Smooth muscle cell of the brain vasculature (primary cell): ENCODE results near the gene BANF1.

ENCODE experiments used
- DNase-seq: peaks from one replicate; pipeline ENCODE4 v3.0.0-alpha.2; 2012; ENCODE audit warnings: low read depth, low spot score

BANF1 gene, protein sequence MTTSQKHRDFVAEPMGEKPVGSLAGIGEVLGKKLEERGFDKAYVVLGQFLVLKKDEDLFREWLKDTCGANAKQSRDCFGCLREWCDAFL

GRCh38 chr11:66001942-66002647 lies at the start of gene BANF1, which contains the start of gene EIF1AD:
Gene BANF1 (plus strand): TSS chr11:66002503. CDS start chr11:66003251, 748 bp downstream.
Gene EIF1AD (minus strand): TSS chr11:66002157. CDS start chr11:66000389, 1,768 bp downstream.
- DNase-seq, result peak; percentile 98

DNA sequence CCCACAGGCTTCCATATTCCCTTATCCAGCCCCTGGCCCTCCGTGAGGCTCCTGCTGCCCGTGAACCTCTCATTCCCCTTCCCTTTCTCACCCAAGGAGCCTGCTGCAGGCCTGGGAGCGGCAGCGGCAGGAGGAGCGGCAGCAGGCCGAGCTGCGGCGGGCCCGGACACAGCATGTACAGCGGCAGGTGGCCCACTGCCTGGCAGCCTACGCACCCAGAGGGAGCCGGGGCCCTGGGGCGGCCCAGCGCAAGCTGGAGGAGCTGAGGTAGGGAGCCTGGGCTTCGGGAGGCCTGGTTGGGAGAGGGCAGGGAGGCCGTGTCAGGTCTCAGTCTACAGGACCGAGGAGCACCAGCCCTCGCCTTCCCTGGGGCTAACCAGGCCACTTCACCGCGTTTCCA lies 48.8 kb upstream of the BANF1 start:
- DNase-seq, result no peak

GRCh38 chr11:65954771-65955170 lies 47.5 kb upstream of the BANF1 start:
- DNase-seq, result no peak

DNA sequence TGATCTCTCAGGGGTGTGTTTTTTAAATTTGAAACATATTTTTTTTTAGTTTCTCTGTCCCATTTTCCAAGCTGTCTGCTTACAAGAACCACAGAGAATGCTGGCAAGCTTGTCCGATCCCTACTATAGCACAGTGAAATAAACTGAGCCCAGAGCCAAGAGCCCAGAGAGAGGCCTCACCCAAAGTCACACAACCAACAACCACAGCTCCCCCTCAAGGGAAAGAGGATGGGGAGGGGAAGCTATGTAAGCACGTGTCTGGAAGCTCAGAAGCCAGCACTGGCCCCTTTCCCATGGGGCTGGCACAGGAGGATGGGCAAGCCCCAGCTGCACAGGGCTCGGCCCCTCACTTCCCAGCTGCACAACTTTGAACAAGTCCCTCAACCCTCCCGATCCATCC lies 44.0 kb upstream of the BANF1 start:
- DNase-seq, result no peak

DNA sequence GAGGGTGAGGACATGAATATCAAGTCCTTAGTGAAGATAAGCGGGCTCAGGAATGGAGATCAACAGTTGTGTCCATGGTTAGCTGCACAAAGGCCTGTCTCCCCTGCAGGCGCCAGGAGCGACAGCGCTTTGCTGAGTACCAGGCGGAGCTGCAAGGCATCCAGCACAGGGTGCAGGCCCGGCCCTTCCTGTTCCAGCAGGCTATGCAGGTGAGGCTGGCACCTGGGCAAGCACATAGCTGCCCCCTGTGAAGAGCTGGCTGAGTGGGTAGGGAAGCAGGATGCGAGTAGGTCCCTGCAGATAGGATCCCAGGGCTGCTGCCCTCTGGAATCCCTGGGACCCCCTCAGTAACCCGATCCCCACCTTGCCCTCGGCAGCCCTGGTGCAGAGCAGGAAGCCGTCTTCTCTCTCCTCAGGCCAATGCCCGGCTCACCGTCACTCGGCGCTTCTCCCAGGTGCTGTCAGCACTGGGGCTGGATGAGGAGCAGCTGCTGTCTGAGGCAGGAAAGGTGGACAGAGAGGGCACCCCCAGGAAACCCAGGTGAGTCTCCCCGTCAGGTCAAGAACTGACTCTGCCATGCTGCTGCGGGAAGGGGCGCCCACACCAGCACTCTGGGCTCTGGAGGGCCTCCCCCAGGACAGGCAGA lies 43.4 kb upstream of the BANF1 start:
- no peak for DNase-seq

DNA sequence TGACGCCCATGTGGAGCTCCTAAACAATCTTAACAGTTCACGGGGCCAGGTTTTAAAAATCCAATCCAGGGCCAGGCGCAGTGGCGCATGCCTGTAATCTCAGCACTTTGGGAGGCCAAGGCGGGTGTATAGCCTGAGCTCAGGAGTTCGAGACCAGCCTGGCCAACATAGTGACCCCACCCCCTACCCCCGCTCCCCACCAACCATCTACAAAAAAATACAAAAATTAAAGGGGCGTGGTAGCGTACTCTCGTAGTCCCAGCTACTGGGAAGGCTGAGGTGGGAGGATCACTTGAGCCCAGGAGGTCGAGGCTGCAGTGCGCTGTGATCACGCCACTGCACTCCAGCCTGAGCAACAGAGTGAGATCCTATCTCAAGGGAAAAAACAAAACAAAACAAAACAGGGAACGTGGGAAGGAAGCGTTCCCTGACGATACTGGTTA lies 41.5 kb upstream of the BANF1 start:
- DNase-seq, result no peak

- DNase-seq, result peak; percentile 97
Measured at GRCh38 chr11:65961267-65962140, 40.8 kb upstream of the BANF1 start, which contains the start of gene SART1. Gene SART1 (plus strand): TSS chr11:65961734. CDS start chr11:65961781, 47 bp downstream.

GRCh38 chr11:65962141-65962564 lies 40.1 kb upstream of the BANF1 start:
- no peak for DNase-seq

GRCh38 chr11:65964906-65965305 lies 37.4 kb upstream of the BANF1 start:
- no peak for DNase-seq

DNA sequence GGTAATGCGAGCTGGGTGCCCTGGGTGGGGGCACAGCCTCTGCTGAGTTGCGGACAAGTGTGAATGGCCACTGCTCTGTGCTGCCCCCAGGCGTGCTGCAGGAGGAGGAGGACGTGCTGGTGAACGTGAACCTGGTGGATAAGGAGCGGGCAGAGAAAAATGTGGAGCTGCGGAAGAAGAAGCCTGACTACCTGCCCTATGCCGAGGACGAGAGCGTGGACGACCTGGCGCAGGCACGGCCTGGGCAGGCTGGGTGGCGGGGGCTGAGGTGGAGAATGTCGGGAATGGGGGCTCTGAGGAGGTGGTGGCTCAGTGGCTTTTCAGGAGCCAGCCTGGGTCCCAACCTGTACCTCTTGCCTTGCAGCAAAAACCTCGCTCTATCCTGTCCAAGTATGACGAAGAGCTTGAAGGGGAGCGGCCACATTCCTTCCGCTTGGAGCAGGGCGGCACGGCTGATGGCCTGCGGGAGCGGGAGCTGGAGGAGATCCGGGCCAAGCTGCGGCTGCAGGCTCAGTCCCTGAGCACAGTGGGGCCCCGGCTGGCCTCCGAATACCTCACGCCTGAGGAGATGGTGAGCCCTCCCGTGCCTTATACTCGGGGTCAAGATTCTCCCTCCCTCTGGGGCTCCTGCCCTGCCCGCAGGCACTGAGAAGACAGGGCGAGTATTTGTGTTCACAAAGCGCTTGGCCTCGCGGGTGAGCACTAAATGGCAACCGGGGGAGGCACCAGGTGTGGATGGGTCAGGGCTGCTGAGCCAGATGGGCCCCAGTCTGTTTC lies 36.1 kb upstream of the BANF1 start:
- no peak for DNase-seq

GRCh38 chr11:65967329-65967934 lies 34.9 kb upstream of the BANF1 start:
- DNase-seq, result no peak

- DNase-seq, result no peak
Measured at GRCh38 chr11:65968600-65969482, 33.5 kb upstream of the BANF1 start.

DNA sequence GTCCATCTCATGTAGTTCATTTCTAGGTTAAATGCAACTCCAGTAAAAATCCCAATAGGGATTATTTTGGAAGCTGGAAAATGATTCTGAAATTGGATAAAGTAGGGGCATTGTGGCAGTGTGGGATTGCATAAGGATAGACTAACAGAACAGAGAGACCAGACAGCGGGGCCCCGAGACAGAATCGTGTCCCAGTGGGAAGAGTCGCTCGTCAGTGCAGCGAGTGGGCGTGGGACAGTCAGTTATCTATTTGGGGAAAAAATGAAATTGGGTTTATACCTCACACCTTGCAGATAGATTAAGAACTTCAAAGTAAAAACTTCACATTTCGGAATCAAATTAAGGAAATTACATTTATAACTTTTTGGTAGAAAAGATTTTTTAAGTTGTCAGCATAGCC lies 30.2 kb upstream of the BANF1 start:
- no peak for DNase-seq

- DNase-seq, result no peak
Measured at GRCh38 chr11:65973439-65974110, 28.7 kb upstream of the BANF1 start.

DNA sequence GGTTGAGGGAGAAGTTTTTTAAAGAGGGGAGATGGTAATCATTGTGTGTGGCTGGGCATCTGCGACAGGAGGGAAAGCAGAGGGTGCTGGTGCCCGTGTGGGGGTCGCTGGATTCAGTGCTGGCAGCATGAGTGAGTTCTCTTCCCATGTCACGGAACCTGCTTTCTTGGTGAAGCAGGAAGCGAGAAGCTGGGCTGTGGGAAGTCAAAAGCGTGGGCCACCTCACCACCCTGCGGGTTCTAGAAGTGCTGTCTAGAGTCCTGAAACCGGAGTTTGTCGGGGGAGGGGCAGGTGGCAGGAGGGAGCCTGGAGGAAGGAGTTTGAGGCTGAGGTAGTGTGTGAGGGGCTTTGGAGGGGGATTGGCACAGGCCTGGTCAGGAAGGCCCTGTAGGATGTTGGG lies 26.5 kb upstream of the BANF1 start:
- no peak for DNase-seq

GRCh38 chr11:65976216-65977176 lies 25.8 kb upstream of the BANF1 start:
- DNase-seq, result no peak

GRCh38 chr11:65977621-65978390 lies 24.5 kb upstream of the BANF1 start:
- DNase-seq, result no peak
